HepG2 (cell line): ENCODE results near the gene MTTP. TPM values are rescaled to one million over a fixed set of nuclear protein-coding genes. Genes with fewer than 3 reads are reported as not detected.

ENCODE experiments used
- ATAC-seq: fragments of 200-7000 bp; cut with Tn5 transposase; 3 replicates; pipeline ENCODE4 v1.9.1; 2020; ENCODE audit warnings: mild to moderate bottlenecking, moderate library complexity
- BruUV-seq: library from RNA; stranded (reverse); fragments of 400-500 nt; replicated peaks from 2 replicates; lab custom pipeline; 2021; lab: Mats Ljungman, UMichigan
- CTCF ChIA-PET: fragments of 300-600 bp; formaldehyde crosslinking; extraction: SDS; loops from one replicate; lab custom pipeline; 2021; ENCODE audit warnings: low total read pairs, inconsistent platforms, low intra/inter-chr PET ratio; lab: Yijun Ruan, JAX
- POLR2A ChIA-PET: fragments of 350-600 bp; sonication (Branson Sonifier 250); formaldehyde crosslinking; loops from one replicate; lab custom pipeline; 2020; ENCODE audit warnings: antibody characterized with exemption, inconsistent platforms; lab: Yijun Ruan, JAX
- DNase-seq: peaks from one replicate; pipeline ENCODE4 v3.0.0-alpha.2; 2015; ENCODE audit warnings: low spot score
- FAIRE-seq: peaks from 3 replicates; lab custom pipeline; 2011; peaks lifted over from hg19 to GRCh38; lab: Jason Lieb, UNC
- H2AFZ ChIP-seq: one replicate; pipeline ENCODE4 v1.6.1; 2011; ENCODE audit warnings: low read length, inconsistent platforms
- H3K27ac ChIP-seq: fragments of 300-600 bp; 3 replicates; pipeline ENCODE4 v1.8.0; 2011; ENCODE audit warnings: mixed run types, mild to moderate bottlenecking, mixed read lengths, low read length, inconsistent platforms; ENCODE audit not compliant: insufficient read depth; ENCODE audit errors: extremely low read length
- H3K27me3 ChIP-seq, 2 experiments: fragments of 200-600 bp in 1 of 2; 2 replicates in 1 of 2; 3 replicates in 1 of 2; pipeline versions ENCODE4 v1.6.0 to v1.8.0; 2011; ENCODE audit warnings: low read length in 2 of 2, mild to moderate bottlenecking in 2 of 2, moderate library complexity in 2 of 2, inconsistent platforms in 1 of 2; ENCODE audit not compliant: insufficient read depth in 2 of 2, control insufficient read depth in 1 of 2
- H3K36me3 ChIP-seq, 2 experiments: fragments of 200-600 bp in 1 of 2; replicated peaks in 1 of 2; 2 replicates in 1 of 2; 3 replicates in 1 of 2; pipeline versions ENCODE4 v1.5.1 to v1.8.0; 2011; ENCODE audit warnings: low read length in 2 of 2, inconsistent platforms in 1 of 2; ENCODE audit not compliant: insufficient read depth in 2 of 2, control insufficient read depth in 1 of 2
- H3K4me1 ChIP-seq: 2 replicates; pipeline ENCODE4 v1.5.1; 2012; ENCODE audit warnings: low read length, inconsistent platforms; ENCODE audit not compliant: insufficient read depth
- H3K4me2 ChIP-seq: 2 replicates; pipeline ENCODE4 v1.6.0; 2011; ENCODE audit warnings: low read depth, low read length, inconsistent platforms
- H3K4me3 ChIP-seq, 3 experiments: fragments of 200-600 bp in 1 of 3; sonication (generic), shearing (Covaris generic) in 1 of 3; replicated peaks in 1 of 3; 2 replicates each; pipeline ENCODE4 v1.5.1; 2011 to 2016; ENCODE audit warnings: low read length in 3 of 3, inconsistent platforms in 2 of 3, low read depth in 2 of 3, mild to moderate bottlenecking in 2 of 3, control low read depth in 1 of 3, mixed read lengths in 1 of 3; ENCODE audit not compliant: insufficient read depth in 1 of 3
- H3K79me2 ChIP-seq: one replicate; pipeline ENCODE4 v1.6.1; 2011; ENCODE audit warnings: low read length, inconsistent platforms; ENCODE audit not compliant: insufficient read depth
- H3K9ac ChIP-seq: 2 replicates; pipeline ENCODE4 v1.6.0; 2011; ENCODE audit warnings: mild to moderate bottlenecking, low read depth, low read length, inconsistent platforms; ENCODE audit not compliant: insufficient read depth
- H3K9me3 ChIP-seq: 2 replicates; pipeline ENCODE4 v1.5.1; 2012; ENCODE audit warnings: mild to moderate bottlenecking, low read length
- H4K20me1 ChIP-seq: 2 replicates; pipeline ENCODE4 v1.6.0; 2011; ENCODE audit warnings: inconsistent platforms, mild to moderate bottlenecking, low read length, moderate library complexity; ENCODE audit not compliant: insufficient read depth
- ATF7 ChIP-seq, 2 experiments: fragments of 450-650 bp in 1 of 2; sonication (generic) in 1 of 2; formaldehyde crosslinking in 1 of 2; IDR thresholded peaks; 2 replicates each; pipeline versions ENCODE4 v1.4.0 to v1.6.1; 2016 to 2020; ENCODE audit warnings: antibody characterized with exemption in 1 of 2, mild to moderate bottlenecking in 1 of 2, missing genetic modification reagents in 1 of 2
- DZIP1 ChIP-seq: sonication (generic); formaldehyde crosslinking; IDR thresholded peaks from 2 replicates; pipeline ENCODE4 v1.5.0; 2020; ENCODE audit warnings: mild to moderate bottlenecking, missing genetic modification reagents
- EEA1 ChIP-seq: sonication (generic); formaldehyde crosslinking; IDR thresholded peaks from 2 replicates; pipeline ENCODE4 v1.5.1; 2020; ENCODE audit warnings: mild to moderate bottlenecking, missing genetic modification reagents, borderline replicate concordance
- ETV5 ChIP-seq: IDR thresholded peaks from 2 replicates; pipeline ENCODE4 v1.6.1; 2018; ENCODE audit warnings: missing biosample characterization, missing genetic modification reagents, inconsistent platforms, borderline replicate concordance
- GABPA ChIP-seq, 2 experiments: IDR thresholded peaks; 2 replicates each; pipeline ENCODE4 v1.6.1; 2011 to 2016; ENCODE audit warnings: low read depth in 2 of 2, low read length in 1 of 2, missing biosample characterization in 1 of 2, missing genetic modification characterization in 1 of 2
- HBP1 ChIP-seq: IDR thresholded peaks from 2 replicates; pipeline ENCODE4 v1.6.1; 2016; ENCODE audit warnings: low read depth, control low read depth
- HNRNPUL1 ChIP-seq: fragments of 200-400 bp; formaldehyde crosslinking; IDR thresholded peaks from 2 replicates; pipeline ENCODE4 v1.6.1; 2017; ENCODE audit warnings: low read depth, mild to moderate bottlenecking, low read length, moderate library complexity
- PHF20 ChIP-seq: sonication (generic); formaldehyde crosslinking; IDR thresholded peaks from 2 replicates; pipeline ENCODE4 v1.5.0; 2020; ENCODE audit warnings: mild to moderate bottlenecking, missing genetic modification reagents
- RARA ChIP-seq: IDR thresholded peaks from 2 replicates; pipeline ENCODE4 v1.6.1; 2016; ENCODE audit warnings: missing genetic modification reagents, missing compliant biosample characterization
- SAP130 ChIP-seq: IDR thresholded peaks from 2 replicates; pipeline ENCODE4 v1.6.1; 2016; ENCODE audit warnings: low read depth
- THRA ChIP-seq: sonication (generic); formaldehyde crosslinking; IDR thresholded peaks from 2 replicates; pipeline ENCODE4 v1.4.0; 2020; ENCODE audit warnings: missing genetic modification reagents, borderline replicate concordance
- TP53 ChIP-seq: sonication (generic); formaldehyde crosslinking; conservative IDR thresholded peaks from 2 replicates; pipeline ENCODE4 v1.4.0; 2020; ENCODE audit warnings: missing genetic modification reagents
- ZNF7 ChIP-seq: IDR thresholded peaks from 2 replicates; pipeline ENCODE4 v1.6.1; 2016; ENCODE audit warnings: missing biosample characterization, missing genetic modification reagents
- WGBS: methylation state at CpG from one replicate; pipeline ENCODE4 v1.1.6; 2017; ENCODE audit warnings: low lambda C conversion rate; 5-methylcytosine and 5-hydroxymethylcytosine counted together
- in situ Hi-C: cut with HindIII; loops from 2 replicates; pipeline ENCODE4 v1.10.0; 2017; ENCODE audit warnings: low pct_unique_long_range_greater_than_20kb; ENCODE audit not compliant: extremely low pct_ligation_motif_present
- intact Hi-C: fragments of 100-400 bp; cut with micrococcal nuclease; formaldehyde crosslinking; loops from one replicate; pipeline ENCODE4 v1.10.0; 2022; ENCODE audit not compliant: unreplicated experiment
- polyA plus RNA-seq, 8 experiments: library from polyadenylated mRNA; depleted of rRNA in 3 of 8; stranded (reverse) in 7 of 8; unstranded in 1 of 8; fragments of >200 nt; fragmentation: Illumina TruSeq in 4 of 8; extraction: Trizol in 4 of 8; gene quantifications; 2 replicates each; pipeline versions ENCODE4 v1.2.1 to v1.2.3, GENCODE V29; 2011 to 2016; ENCODE audit warnings: low read depth in 4 of 8, missing spikeins in 1 of 8, mixed read lengths in 1 of 8; ENCODE audit not compliant: insufficient read depth in 1 of 8
- total RNA-seq, 5 experiments: library from RNA; depleted of rRNA; stranded (reverse); fragments of >200 nt; fragmentation: Illumina TruSeq; extraction: Trizol; gene quantifications; 2 replicates each; pipeline ENCODE4 v1.2.3, GENCODE V29; 2016; ENCODE audit warnings: low read depth in 1 of 5

MTTP gene
- total and polyA plus RNA-seq, 2 of the 13 experiments (the other 11 are each of a cell fraction or from before 2014, with no cell fraction given) = 84.7 to 102 TPM

GRCh38 chr4:99622341-99622740 lies 47.7 kb downstream of the MTTP start:
- TF ChIP-seq SAP130 (CRISPR knock-in tag) (no peak), EEA1 (CRISPR knock-in tag) (no peak), ZNF7 (CRISPR knock-in tag) (no peak)
- 92% methylated on average over 1 of the region's 1 CpG for WGBS
- no peak for ATAC-seq
- H3K9me3 ChIP-seq = no peaks in the 10 kb centered on the region
- H2AFZ ChIP-seq = no peak overlapping the region
- H3K79me2 ChIP-seq = no peaks in the 10 kb centered on the region
- no peak overlapping the region for H3K27ac ChIP-seq
- in situ Hi-C loops = no loop called here
- no peak for FAIRE-seq
- no peak overlapping the region for H3K4me3 ChIP-seq
- no peaks in the 10 kb centered on the region for H3K27me3 ChIP-seq
- DNase-seq = no peak
- H3K9ac ChIP-seq = no peak overlapping the region
- POLR2A ChIA-PET = no interaction called here
- no peaks in the 10 kb centered on the region for H3K4me1 ChIP-seq
- intact Hi-C loops = no loop called here
- no TSS peak for BruUV-seq
- peaks cover 5 to 50% of the 10 kb centered on the region in 2 experiments for H3K36me3 ChIP-seq
- H3K4me2 ChIP-seq = no peak overlapping the region
- no peaks in the 10 kb centered on the region for H4K20me1 ChIP-seq
- CTCF ChIA-PET = no interaction called here

- intact Hi-C loops = no loop called here
- POLR2A ChIA-PET = no interaction called here
- Histone ChIP-seq H3K36me3 (peaks cover 5 to 34% of the 10 kb centered on the region in 2 experiments; a peak in 4 of 5 replicates), H3K9me3 (no peaks in the 10 kb centered on the region), H3K79me2 (no peaks in the 10 kb centered on the region), H3K27me3 (no peaks in the 10 kb centered on the region), H3K4me3 (no peak overlapping the region), H3K4me1 (no peaks in the 10 kb centered on the region), H3K4me2 (no peak overlapping the region), H3K9ac (no peak overlapping the region), H3K27ac (no peak overlapping the region), H2AFZ (no peak overlapping the region), H4K20me1 (no peaks in the 10 kb centered on the region)
- no peak; the same call in 2 of the 3 replicates for ATAC-seq
- DNase-seq = no peak
- in situ Hi-C loops = no loop called here
- FAIRE-seq = no peak
- 95% methylated on average over 4 of the region's 4 CpGs for WGBS
- no TSS peak for BruUV-seq
- CTCF ChIA-PET = no interaction called here
- TF ChIP-seq TP53 = no peak
- no peak for TF ChIP-seq HBP1
- no peak for TF ChIP-seq PHF20 (CRISPR knock-in tag)
- TF ChIP-seq DZIP1 = no peak
- TF ChIP-seq THRA (CRISPR knock-in tag) = no peak
- no peak for TF ChIP-seq ATF7 (IDR thresholded peaks at IDR 0.05)
- no peak for TF ChIP-seq ATF7 (CRISPR knock-in tag; IDR thresholded peaks at IDR 0.05)
- no peak for TF ChIP-seq GABPA (IDR thresholded peaks at IDR 0.05; ENCODE audit: low read depth, low read length)
- no peak for TF ChIP-seq GABPA (CRISPR knock-in tag; IDR thresholded peaks at IDR 0.05; ENCODE audit: low read depth)
- TF ChIP-seq RARA (CRISPR knock-in tag) = no peak
- TF ChIP-seq ETV5 (CRISPR knock-in tag) = no peak
- TF ChIP-seq HNRNPUL1 = no peak
Observed at GRCh38 chr4:99624141-99624719, 49.6 kb downstream of the MTTP start.
